Activated T-cell treated with anti-CD3 and anti-CD28 coated beads, Interleukin-2, amount 50 U/mL, for 48 hours (primary cell): ENCODE data around the gene ARPC2.

ENCODE experiments used
- DNase-seq, 2 experiments: peaks; one replicate each; pipeline ENCODE4 v3.0.0-alpha.2; 2020

Gene ARPC2

GRCh38 chr2:218255446-218255845 lies 38.5 kb downstream of the ARPC2 start:
- no peak for DNase-seq

GRCh38 chr2:218256612-218257350 lies 39.8 kb downstream of the ARPC2 start:
- no peak for DNase-seq

- DNase-seq: peak; percentile 84 to 87
Observed at GRCh38 chr2:218257390-218257981, 40.5 kb downstream of the ARPC2 start.

GRCh38 chr2:218259099-218259961 lies 42.3 kb downstream of the ARPC2 start:
- DNase-seq: no peak

GRCh38 chr2:218260166-218260565 lies 43.2 kb downstream of the ARPC2 start:
- DNase-seq: no peak

GRCh38 chr2:218260742-218261422 lies 43.9 kb downstream of the ARPC2 start, which contains the start of gene GPBAR1:
TSS of gene GPBAR1 (plus strand) at chr2:218261015. CDS start at chr2:218262725, 1,710 bp downstream.
- no peak for DNase-seq

- DNase-seq: no peak
Observed at GRCh38 chr2:218261423-218262236, 44.6 kb downstream of the ARPC2 start.

GRCh38 chr2:218262237-218262600 lies 45.2 kb downstream of the ARPC2 start:
- no peak for DNase-seq

- no peak for DNase-seq
Observed at GRCh38 chr2:218262631-218263586, 45.9 kb downstream of the ARPC2 start.

- no peak for DNase-seq
Observed at GRCh38 chr2:218263817-218264641, 47.0 kb downstream of the ARPC2 start.

GRCh38 chr2:218264773-218265561 lies 48.0 kb downstream of the ARPC2 start:
- DNase-seq: no peak

GRCh38 chr2:218265626-218266025 lies 48.6 kb downstream of the ARPC2 start:
- DNase-seq: no peak

GRCh38 chr2:218266316-218266979 lies 49.5 kb downstream of the ARPC2 start:
- DNase-seq: no peak

- DNase-seq: no peak
Observed at GRCh38 chr2:218267259-218267658, 50.3 kb downstream of the ARPC2 start.

GRCh38 chr2:218269900-218270720 lies 53.1 kb downstream of the ARPC2 start, which contains the start of the genes AAMP and PNKD:
TSS of gene AAMP (minus strand) at chr2:218270137. CDS start at chr2:218270086, 51 bp downstream.
TSS of gene PNKD (plus strand) at chr2:218270519. CDS start at chr2:218270536, 17 bp downstream.
- peak; percentile 100 for DNase-seq

- DNase-seq: no peak
Observed at GRCh38 chr2:218270721-218271486, 53.9 kb downstream of the ARPC2 start.

GRCh38 chr2:218271487-218271797 lies 54.5 kb downstream of the ARPC2 start:
- DNase-seq: no peak
